ENCODE data around the gene PNN.
"Not testable (repeated sequence)": the region's sequence is repeated elsewhere in the genome, so short reads cannot be mapped to it uniquely, and the experiment has no call there.

Gene PNN

GRCh38 chr14:39229601-39230110 is 54.6 kb downstream of the PNN start:
- DNase-seq (ENCODE audit: low read depth in 2 of 2): no peak

GRCh38 chr14:39230416-39231035 is 55.5 kb downstream of the PNN start:
- DNase-seq (ENCODE audit: low read depth in 2 of 2): no peak

GRCh38 chr14:39231751-39232553 is 56.9 kb downstream of the PNN start:
- DNase-seq (ENCODE audit: low read depth in 2 of 2): not testable (repeated sequence)

Data from stimulated activated CD8-positive, alpha-beta memory T cell treated with anti-CD3 and anti-CD28 coated beads, Interleukin-15, amount 100 ng/mL, for 4 hours (primary cell).